HUES6 (cell line): Measurements from ENCODE around the gene PKD1.
"Not testable (repeated sequence)": the region's sequence is repeated elsewhere in the genome, so short reads cannot be mapped to it uniquely, and the experiment has no call there.

Experiments used
- H3K27ac ChIP-seq: 2 replicates; pipeline ENCODE4 v1.7.0; 2013; ENCODE audit warnings: low read depth, mild to moderate bottlenecking, low read length, inconsistent platforms
- H3K27me3 ChIP-seq: 2 replicates; pipeline ENCODE4 v1.6.1; 2013; ENCODE audit warnings: low read length; ENCODE audit not compliant: control insufficient read depth, insufficient read depth
- H3K36me3 ChIP-seq: 2 replicates; pipeline ENCODE4 v1.6.1; 2013; ENCODE audit warnings: low read length; ENCODE audit not compliant: control insufficient read depth, insufficient read depth
- H3K4me1 ChIP-seq: 2 replicates; pipeline ENCODE4 v1.6.1; 2013; ENCODE audit warnings: low read length; ENCODE audit not compliant: control insufficient read depth, insufficient read depth
- H3K4me3 ChIP-seq: 2 replicates; pipeline ENCODE4 v1.5.1; 2013; ENCODE audit warnings: low read depth, low read length
- H3K9ac ChIP-seq: one replicate; pipeline ENCODE4 v1.6.1; 2013; ENCODE audit warnings: mild to moderate bottlenecking, low read length
- H3K9me3 ChIP-seq: 2 replicates; pipeline ENCODE4 v1.6.1; 2013; ENCODE audit warnings: low read depth, low read length; ENCODE audit not compliant: control insufficient read depth, insufficient read depth

Gene PKD1

DNA sequence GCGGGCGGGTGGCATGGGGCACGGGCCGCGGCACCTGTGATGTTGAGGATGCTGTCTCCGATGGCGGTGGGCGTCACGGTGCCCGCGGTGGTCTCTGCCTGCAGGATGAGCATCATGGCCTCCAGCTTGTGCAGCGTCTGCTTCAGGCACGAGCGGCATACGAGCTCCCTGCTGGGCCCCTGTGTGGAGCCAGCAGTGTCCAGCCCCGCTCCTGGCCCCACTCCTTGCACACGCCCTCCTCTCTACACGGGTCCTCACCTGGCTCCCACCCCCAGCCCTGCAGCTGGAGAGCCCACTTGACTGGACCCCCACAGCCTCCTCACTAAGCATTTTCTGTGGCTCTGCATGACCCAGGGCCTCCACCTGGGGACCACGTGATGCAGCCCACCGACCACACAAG, 31.2 kb downstream of the PKD1 start:
- H3K9me3 ChIP-seq, H3K4me3 ChIP-seq, H3K27me3 ChIP-seq, H3K4me1 ChIP-seq, H3K27ac ChIP-seq, H3K9ac ChIP-seq: not testable (repeated sequence)
- H3K36me3 ChIP-seq: peaks cover 53% of the 10 kb centered on the region

DNA sequence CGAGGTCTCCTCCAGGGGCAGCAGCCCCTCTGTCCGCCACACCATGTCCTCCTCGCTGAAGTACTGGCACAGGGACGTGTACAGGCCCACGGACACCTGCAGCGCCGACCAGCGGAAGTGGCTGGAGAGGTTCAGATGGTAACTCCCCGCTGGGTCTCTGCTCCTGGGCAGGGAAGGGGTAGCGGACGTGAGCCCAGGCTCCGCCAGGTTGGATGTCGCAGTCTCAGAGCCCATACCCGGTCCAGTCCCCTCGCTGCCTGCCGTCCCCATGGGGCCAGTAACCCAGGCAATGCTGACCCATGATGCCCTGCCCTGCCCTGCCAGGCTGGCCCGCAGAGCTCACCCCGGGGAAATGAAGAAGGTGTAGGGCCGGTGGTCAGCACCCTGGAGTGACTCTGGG, 33.2 kb downstream of the PKD1 start:
- no peaks in the 10 kb centered on the region for H3K4me1 ChIP-seq
- no peak overlapping the region for H3K9ac ChIP-seq
- H3K27ac ChIP-seq: no peak overlapping the region
- peaks cover 45% of the 10 kb centered on the region for H3K36me3 ChIP-seq
- no peaks in the 10 kb centered on the region for H3K9me3 ChIP-seq
- no peaks in the 10 kb centered on the region for H3K27me3 ChIP-seq
- no peak overlapping the region for H3K4me3 ChIP-seq

DNA sequence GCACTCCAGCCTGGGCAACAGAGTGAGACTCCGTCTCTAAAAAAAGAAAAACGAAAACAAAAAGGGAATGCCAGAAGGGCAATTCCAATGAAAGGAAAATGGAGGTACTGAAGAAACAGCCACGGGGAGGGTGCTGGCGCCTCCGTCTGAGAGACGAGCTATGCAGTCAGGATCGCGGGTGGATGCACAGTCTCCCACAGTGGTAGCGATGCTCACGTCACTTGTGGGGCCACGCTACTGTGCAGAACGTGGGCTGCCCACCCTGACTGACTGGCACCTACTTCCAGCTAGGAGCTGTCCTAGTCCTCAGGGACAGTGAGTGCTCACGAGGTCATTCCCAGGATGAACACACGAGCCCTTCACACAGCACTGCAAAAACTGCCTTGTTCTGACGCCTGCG, 34.1 kb downstream of the PKD1 start:
- not testable (repeated sequence) for H3K4me1 ChIP-seq, H3K9ac ChIP-seq, H3K4me3 ChIP-seq, H3K9me3 ChIP-seq, H3K27ac ChIP-seq, H3K27me3 ChIP-seq
- peaks cover 50% of the 10 kb centered on the region for H3K36me3 ChIP-seq

DNA sequence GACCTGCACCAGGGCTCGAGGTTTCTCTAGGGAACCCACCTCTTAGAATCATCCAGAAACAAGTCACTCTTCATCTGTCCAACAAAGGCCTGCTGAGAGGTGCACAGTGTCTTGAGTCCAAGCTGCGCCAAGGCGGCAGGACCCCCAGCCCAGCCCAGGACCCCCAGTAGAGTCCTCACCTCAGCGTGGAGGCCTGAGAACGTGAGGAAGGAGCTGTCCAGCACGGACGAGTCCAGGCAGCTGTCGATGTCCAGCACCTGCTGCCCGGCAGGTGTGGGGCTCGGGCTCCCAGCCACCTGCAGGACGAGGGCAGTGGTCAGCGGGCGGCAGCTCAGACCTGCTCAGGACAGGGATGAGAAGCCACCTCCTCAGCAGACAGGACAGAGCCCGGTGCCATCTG, 38.0 kb downstream of the PKD1 start:
- peaks cover 71% of the 10 kb centered on the region for H3K36me3 ChIP-seq
- H3K4me1 ChIP-seq, H3K9ac ChIP-seq, H3K27me3 ChIP-seq, H3K27ac ChIP-seq, H3K9me3 ChIP-seq, H3K4me3 ChIP-seq: not testable (repeated sequence)

DNA sequence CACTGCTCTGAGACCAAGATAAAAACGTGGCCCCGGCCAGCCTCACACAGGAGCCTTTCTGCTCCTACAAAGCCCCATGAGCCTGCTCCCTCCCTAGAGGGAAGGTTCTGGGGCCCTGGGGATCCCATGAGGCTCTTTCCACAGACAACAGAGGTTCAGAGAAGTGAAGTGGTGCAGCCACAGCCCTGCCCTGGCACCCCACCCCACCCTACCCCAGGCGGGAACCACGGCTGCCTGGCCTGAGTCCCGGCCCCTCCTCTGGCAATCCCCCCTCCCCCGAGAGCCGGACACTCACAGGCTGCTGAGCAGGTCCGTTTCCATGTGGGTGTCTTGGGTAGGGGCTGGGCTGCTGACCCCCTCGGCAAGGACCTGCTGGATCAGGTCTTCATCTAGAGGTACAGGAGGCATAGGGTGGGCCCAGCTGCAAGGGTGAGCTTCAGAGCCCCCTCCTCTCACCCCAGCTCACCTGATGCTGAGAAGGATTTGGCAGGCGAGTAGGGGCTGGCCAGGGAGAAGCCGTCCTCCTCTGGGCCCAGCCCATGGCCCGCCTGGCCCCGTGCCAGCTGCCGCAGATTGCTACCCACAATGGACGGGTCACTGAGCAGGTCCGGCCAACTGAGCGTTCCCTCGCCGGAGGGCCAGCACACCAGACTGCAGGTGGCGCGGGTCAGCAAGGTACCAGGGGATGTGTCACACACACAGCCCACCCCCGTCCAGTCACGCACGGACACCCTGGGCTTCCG, 38.7 kb downstream of the PKD1 start:
- Histone ChIP-seq H3K4me1 (peaks cover 7% of the 10 kb centered on the region), H3K27ac (no peak overlapping the region), H3K27me3 (no peaks in the 10 kb centered on the region), H3K9ac (no peak overlapping the region), H3K9me3 (no peaks in the 10 kb centered on the region), H3K36me3 (peaks cover 70% of the 10 kb centered on the region), H3K4me3 (no peak overlapping the region)

DNA sequence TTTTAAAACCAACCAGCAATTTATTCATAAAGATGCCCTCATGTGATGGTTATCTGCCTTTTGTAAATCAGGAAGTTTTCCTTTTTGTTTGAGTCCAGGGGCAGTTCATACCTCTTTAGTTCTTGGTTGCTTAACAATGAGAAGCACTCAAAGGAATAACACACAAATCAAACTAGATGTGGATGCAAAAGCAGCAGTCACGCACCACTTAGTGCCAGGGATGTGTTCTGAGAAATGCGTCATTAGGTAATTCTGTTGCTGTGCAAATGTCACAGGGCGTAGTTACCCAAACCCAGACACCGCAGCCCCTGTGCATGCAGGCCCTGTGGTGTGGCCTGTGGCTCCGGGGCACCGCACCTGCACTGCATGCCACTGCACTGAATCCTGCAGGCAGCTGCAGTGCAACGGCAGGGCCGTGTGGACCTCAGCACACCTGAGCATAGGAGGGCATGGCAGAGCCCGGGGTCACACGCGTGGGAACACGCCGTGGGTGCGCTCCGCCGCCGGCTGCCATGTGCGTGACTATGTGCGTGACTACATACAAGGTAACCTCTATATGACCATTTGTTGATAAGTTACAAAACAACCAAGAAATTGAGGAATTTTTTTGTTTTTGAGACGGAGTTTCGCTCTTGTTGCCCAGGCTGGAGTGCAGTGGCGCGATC, 39.6 kb downstream of the PKD1 start:
- H3K27me3 ChIP-seq: no peaks in the 10 kb centered on the region
- no peak overlapping the region for H3K9ac ChIP-seq
- H3K4me3 ChIP-seq: no peak overlapping the region
- no peaks in the 10 kb centered on the region for H3K9me3 ChIP-seq
- peaks cover 64% of the 10 kb centered on the region for H3K36me3 ChIP-seq
- no peak overlapping the region for H3K27ac ChIP-seq
- peaks cover 14% of the 10 kb centered on the region for H3K4me1 ChIP-seq

DNA sequence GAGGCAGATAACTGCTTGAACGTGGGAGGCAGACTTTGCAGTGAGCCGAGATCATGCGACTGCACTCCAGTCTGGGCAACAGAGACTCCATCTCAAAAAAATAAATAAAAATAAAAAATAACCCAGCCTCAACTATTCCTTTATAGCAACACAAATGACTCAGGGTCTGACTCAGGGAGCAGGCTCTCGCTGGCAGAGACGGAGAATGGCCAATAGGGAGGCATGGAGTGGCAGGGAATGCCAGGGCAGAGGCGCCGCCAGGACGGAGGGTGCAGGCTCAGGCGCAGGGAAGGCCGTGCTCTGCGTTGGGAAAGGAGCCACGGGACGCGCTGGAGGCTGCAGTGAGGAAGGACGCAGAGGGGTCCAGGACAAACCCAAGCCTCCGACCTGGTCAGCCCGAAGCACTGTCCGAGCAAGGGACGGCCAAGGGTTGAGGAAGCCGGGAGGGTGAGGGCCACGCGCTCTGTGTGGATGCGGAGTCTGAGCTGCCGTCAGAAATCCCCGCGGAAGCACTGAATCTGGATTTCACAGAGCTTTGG, 40.3 kb downstream of the PKD1 start:
- H3K27ac ChIP-seq: no peak overlapping the region
- H3K27me3 ChIP-seq: no peaks in the 10 kb centered on the region
- H3K9me3 ChIP-seq: no peaks in the 10 kb centered on the region
- H3K9ac ChIP-seq: no peak overlapping the region
- peaks cover 62% of the 10 kb centered on the region for H3K36me3 ChIP-seq
- H3K4me3 ChIP-seq: no peak overlapping the region
- peaks cover 17% of the 10 kb centered on the region for H3K4me1 ChIP-seq

DNA sequence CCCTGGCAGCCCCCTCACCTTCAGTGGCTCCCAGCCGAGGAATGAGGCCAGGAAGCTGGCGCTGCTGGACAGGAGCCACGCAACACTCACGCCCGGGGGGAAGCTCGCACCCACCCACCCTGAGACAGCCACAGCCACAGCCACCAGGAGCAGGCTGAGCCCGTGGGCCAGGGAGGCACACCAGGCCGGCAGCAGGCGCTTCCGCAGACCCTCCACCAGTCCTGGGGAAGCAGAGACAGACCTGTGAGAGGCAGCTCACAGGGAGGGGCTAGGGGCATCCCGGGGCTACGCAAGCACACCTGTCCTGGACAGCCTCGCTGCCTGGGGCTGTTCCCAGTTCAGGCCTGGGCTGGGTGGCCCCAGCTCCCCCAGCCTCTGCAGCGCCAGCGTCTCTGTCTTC, 41.9 kb downstream of the PKD1 start:
- H3K4me1 ChIP-seq: peaks cover 18% of the 10 kb centered on the region
- H3K36me3 ChIP-seq: peaks cover 65% of the 10 kb centered on the region
- no peak overlapping the region for H3K27ac ChIP-seq

DNA sequence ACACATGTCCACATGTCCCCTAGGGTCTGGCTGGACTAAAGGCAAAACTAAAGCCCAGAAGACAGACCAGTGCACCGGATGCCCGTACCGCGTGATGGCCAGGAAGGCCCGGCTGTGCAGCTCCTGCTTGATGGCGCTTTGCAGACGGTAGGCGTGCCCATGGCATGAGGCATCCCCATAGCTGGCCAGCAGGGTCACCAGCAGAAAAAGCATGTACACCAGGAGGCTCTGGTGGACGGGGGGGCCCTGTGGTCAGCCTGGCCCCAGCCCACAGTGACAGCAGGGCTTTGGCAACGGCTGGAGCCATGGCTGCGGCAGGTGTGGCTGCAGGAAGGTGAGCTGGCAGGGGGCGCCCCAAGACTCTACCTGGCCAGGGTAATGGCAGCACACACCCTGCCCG, 42.8 kb downstream of the PKD1 start:
- H3K27me3 ChIP-seq: no peaks in the 10 kb centered on the region
- H3K4me3 ChIP-seq: no peak overlapping the region
- no peak overlapping the region for H3K9ac ChIP-seq
- peaks cover 74% of the 10 kb centered on the region for H3K36me3 ChIP-seq
- peaks cover 18% of the 10 kb centered on the region for H3K4me1 ChIP-seq
- no peaks in the 10 kb centered on the region for H3K9me3 ChIP-seq
- no peak overlapping the region for H3K27ac ChIP-seq

More for the DNA sequence above, 41.9 kb downstream of the PKD1 start:
- Histone ChIP-seq H3K27me3 (no peaks in the 10 kb centered on the region), H3K9ac (no peak overlapping the region), H3K4me3 (no peak overlapping the region), H3K9me3 (no peaks in the 10 kb centered on the region)

DNA sequence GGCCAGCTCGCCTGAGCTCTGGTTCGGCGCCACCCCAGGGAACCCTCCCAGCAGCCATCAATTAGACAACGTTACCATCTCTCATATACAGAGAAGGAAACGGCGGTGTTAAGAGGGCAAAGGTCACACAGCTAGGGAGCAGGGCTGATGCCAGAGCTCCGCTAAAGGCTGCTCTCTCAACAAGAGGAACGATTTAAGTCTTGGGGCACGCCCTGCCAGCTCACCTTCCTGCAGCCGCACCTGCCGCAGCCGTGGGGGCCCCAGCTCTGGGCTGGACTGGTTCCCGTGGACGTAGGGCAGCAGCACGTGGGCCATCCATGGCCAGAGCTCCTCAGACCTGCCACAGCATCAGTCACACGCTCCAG, 43.5 kb downstream of the PKD1 start:
- H3K4me1 ChIP-seq: peaks cover 18% of the 10 kb centered on the region
- peaks cover 70% of the 10 kb centered on the region for H3K36me3 ChIP-seq
- no peaks in the 10 kb centered on the region for H3K9me3 ChIP-seq
- H3K9ac ChIP-seq: no peak overlapping the region
- no peak overlapping the region for H3K4me3 ChIP-seq
- H3K27ac ChIP-seq: no peak overlapping the region
- H3K27me3 ChIP-seq: no peaks in the 10 kb centered on the region

DNA sequence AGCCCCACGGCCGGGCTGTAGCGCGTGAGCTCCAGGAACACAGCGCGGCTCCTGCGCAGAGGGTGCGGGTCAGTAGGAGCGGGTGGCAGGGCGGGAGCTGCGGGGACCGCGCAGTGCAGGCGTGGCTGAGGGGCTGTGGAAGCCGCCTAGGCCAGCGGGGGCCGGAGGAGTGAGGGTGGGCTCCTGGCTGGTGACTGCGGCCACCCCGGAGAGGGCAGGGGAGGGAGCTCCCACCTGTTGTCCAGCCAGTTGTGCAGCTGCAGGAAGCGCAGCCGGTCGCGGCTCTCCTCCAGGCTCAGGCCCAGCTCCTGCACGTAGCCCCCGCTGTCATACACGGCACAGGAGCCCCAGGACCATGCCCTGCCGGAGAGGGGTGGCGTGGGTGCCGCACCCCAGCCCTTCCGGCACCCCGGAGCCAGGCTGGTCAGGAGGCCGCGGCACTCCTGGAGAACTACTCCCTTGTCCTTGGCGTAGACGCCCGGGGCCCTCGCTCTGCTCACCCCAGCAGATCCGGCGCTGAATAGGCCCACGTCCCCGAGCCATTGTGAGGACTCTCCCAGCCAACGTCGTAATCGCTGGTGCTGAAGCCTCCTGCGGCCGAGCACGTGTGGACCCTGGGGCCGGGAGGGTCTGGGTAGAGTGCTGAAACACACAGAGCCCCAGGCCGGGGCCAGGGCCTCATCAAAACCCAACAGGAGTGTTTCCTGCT, 44.0 kb downstream of the PKD1 start:
- Histone ChIP-seq H3K9ac (peak overlapping the region; percentile 58), H3K36me3 (peaks cover 69% of the 10 kb centered on the region), H3K27me3 (no peaks in the 10 kb centered on the region), H3K27ac (no peak overlapping the region), H3K4me3 (peak overlapping the region; percentile 63), H3K9me3 (no peaks in the 10 kb centered on the region), H3K4me1 (peaks cover 18% of the 10 kb centered on the region)
